Common myeloid progenitor, CD34-positive (primary cell): ENCODE results near the gene SPPL2A.

ENCODE experiments used
- CTCF ChIA-PET: fragments of 350-600 bp; sonication (Branson Sonifier 250); formaldehyde crosslinking; loops from one replicate; lab custom pipeline; 2021; ENCODE audit warnings: antibody characterized with exemption; lab: Charles Lee
- POLR2A ChIA-PET: fragments of 350-600 bp; sonication (Branson Sonifier 250); formaldehyde crosslinking; loops from one replicate; lab custom pipeline; 2021; ENCODE audit warnings: antibody characterized with exemption; lab: Charles Lee
- DNase-seq, 3 donors: peaks; one replicate each; pipeline versions ENCODE4 v3.0.0 to v3.0.0-alpha.2; 2013
- H3K27ac ChIP-seq, 2 experiments: 1 replicate in 1 of 2; 2 replicates in 1 of 2; pipeline ENCODE4 v1.7.0; 2013; ENCODE audit warnings: inconsistent platforms in 2 of 2, low read length in 2 of 2, mild to moderate bottlenecking in 2 of 2, low read depth in 1 of 2, moderate library complexity in 1 of 2; ENCODE audit not compliant: severe bottlenecking in 2 of 2, insufficient read depth in 1 of 2, poor library complexity in 1 of 2
- H3K27me3 ChIP-seq, 5 experiments: replicated peaks in 2 of 5; 1 replicate in 3 of 5; 2 replicates in 2 of 5; pipeline versions ENCODE4 v1.6.1 to v1.7.0; 2013; ENCODE audit warnings: low read length in 4 of 5, mild to moderate bottlenecking in 2 of 5, moderate library complexity in 2 of 5, inconsistent platforms in 1 of 5; ENCODE audit not compliant: insufficient read depth in 5 of 5, control insufficient read depth in 4 of 5
- H3K36me3 ChIP-seq, 4 experiments: 1 replicate in 2 of 4; 2 replicates in 2 of 4; pipeline versions ENCODE4 v1.6.1 to v1.7.0; 2013; ENCODE audit warnings: low read length in 3 of 4, control low read depth in 1 of 4, mild to moderate bottlenecking in 1 of 4; ENCODE audit not compliant: control insufficient read depth in 4 of 4, insufficient read depth in 4 of 4
- H3K4me1 ChIP-seq, 4 experiments: 1 replicate in 3 of 4; 2 replicates in 1 of 4; pipeline versions ENCODE4 v1.6.1 to v1.7.1; 2013; ENCODE audit warnings: low read length in 3 of 4, mild to moderate bottlenecking in 3 of 4, control low read depth in 1 of 4, inconsistent platforms in 1 of 4, moderate library complexity in 1 of 4; ENCODE audit not compliant: control insufficient read depth in 4 of 4, insufficient read depth in 4 of 4; ENCODE audit errors: control extremely low read depth in 1 of 4
- H3K4me3 ChIP-seq, 7 experiments: 1 replicate in 4 of 7; 2 replicates in 3 of 7; pipeline versions ENCODE4 v1.5.1 to v1.7.0; 2013; ENCODE audit warnings: mild to moderate bottlenecking in 7 of 7, low read length in 6 of 7, moderate library complexity in 6 of 7, inconsistent platforms in 2 of 7, low read depth in 2 of 7, control low read depth in 1 of 7; ENCODE audit not compliant: insufficient read depth in 4 of 7, control insufficient read depth in 1 of 7; ENCODE audit errors: extremely low read depth in 1 of 7
- H3K9me3 ChIP-seq, 5 experiments: 1 replicate in 4 of 5; 2 replicates in 1 of 5; pipeline versions ENCODE4 v1.6.1 to v1.7.1; 2013; ENCODE audit warnings: low read length in 4 of 5, mild to moderate bottlenecking in 2 of 5, inconsistent platforms in 1 of 5, low read depth in 1 of 5, moderate library complexity in 1 of 5; ENCODE audit not compliant: control insufficient read depth in 4 of 5, insufficient read depth in 2 of 5; ENCODE audit errors: control extremely low read depth in 1 of 5
- WGBS: methylation state at CpG from one replicate; pipeline ENCODE4 v1.1.5; 2013; ENCODE audit not compliant: insufficient coverage; 5-methylcytosine and 5-hydroxymethylcytosine counted together

Gene SPPL2A

DNA sequence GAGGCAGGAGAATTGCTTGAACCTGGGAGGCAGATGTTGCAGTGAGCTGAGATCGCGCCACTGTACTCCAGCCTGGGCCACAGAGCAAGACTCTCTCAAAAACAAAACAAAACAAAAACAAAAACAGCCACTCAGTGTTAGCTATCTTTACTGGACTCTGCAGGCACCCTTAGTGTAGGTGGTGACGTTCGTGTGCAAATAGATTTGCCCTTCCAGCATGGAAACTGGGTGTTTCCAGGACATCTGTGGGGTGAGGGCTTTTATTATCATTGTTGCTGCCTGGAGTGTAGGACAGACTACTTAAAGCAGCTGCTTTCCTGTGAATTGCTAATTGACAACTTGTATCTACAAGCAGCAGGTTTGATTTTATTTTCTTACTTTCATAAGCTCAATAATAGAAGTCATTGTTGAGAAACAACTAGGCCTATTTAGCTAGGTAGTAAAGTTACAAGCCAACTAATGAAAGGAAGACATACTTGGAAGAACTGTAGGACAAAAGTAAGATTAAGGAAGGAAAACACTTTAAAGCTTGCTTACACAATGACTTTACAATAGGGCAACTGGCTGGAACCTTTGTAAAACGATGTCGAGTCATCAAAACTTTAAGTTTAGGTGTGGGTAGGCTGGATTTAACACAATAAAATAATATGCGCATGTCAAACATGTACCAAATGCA lies 25.4 kb upstream of the SPPL2A start:
- H3K9me3 ChIP-seq, result no peaks in the 10 kb centered on the region
- no peaks in the 10 kb centered on the region for H3K27me3 ChIP-seq
- POLR2A ChIA-PET, result no interaction called here
- no peak overlapping the region for H3K27ac ChIP-seq
- no peaks in the 10 kb centered on the region for H3K36me3 ChIP-seq
- no peaks in the 10 kb centered on the region for H3K4me1 ChIP-seq
- H3K4me3 ChIP-seq, result no peak overlapping the region
- 97% methylated on average over 4 of the region's 7 CpGs for WGBS
- CTCF ChIA-PET, result interaction anchor here (0.9 to 1.1 kb wide), 2 partner anchors 9 to 12 kb away, joined by 3 read pairs; no protein-coding TSS in a partner anchor
- no peak for DNase-seq

- Histone ChIP-seq H3K4me1 (no peaks in the 10 kb centered on the region), H3K9me3 (no peaks in the 10 kb centered on the region), H3K4me3 (no peak overlapping the region), H3K27ac (no peak overlapping the region), H3K27me3 (no peaks in the 10 kb centered on the region), H3K36me3 (no peaks in the 10 kb centered on the region)
- POLR2A ChIA-PET, result no interaction called here
- WGBS, result 81% methylated on average over 3 of the region's 3 CpGs
- peak in 2 of 3 donors; percentile 6 to 13 for DNase-seq
- CTCF ChIA-PET, result no interaction called here
Measured at GRCh38 chr15:50786871-50787270, 21.4 kb upstream of the SPPL2A start.

DNA sequence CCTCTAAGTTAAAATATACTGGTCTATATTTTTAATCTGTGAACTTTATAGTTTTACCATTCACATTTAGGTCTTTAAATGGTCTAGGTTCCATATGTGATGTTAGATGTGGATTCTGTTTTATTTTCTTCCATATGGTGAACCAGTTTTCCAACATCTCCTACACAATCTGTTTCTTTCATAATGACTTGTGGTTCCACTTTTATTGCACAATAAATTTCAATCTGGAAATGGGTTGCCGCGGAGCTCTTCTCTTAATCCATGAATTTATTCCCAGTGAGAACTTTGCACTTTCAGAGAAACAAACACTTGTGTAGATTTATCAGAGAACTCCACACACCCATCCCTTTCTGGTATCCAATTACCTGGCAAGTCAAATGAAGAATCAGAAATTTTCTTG lies 20.9 kb upstream of the SPPL2A start:
- Histone ChIP-seq H3K4me3 (no peak overlapping the region), H3K4me1 (no peaks in the 10 kb centered on the region), H3K9me3 (no peaks in the 10 kb centered on the region), H3K27ac (no peak overlapping the region), H3K36me3 (no peaks in the 10 kb centered on the region), H3K27me3 (no peaks in the 10 kb centered on the region)
- ChIA-PET CTCF (no interaction called here), POLR2A (no interaction called here)
- DNase-seq, result no peak
- WGBS, result 100% methylated on average over 2 of the region's 2 CpGs

DNA sequence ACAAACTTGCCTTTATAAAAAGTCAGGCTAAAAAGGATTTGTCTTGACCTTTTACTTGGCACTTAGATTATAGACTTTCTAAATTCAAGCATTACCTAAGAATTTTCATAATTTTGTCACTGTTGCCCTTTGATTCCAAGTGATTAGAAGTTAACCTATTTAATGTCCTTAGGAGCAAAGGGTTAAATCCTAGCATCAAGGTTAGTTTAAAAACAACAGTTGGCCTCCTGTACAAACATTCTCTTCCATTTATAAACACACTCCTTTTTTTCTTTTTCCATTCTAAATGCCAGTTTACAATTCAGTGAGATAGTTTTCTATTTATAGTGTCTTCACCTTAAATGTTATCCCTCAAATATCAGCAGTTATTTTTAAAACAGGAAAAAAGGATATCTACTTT lies 18.4 kb upstream of the SPPL2A start:
- Histone ChIP-seq H3K36me3 (no peaks in the 10 kb centered on the region), H3K27ac (no peak overlapping the region), H3K4me3 (no peak overlapping the region), H3K27me3 (no peaks in the 10 kb centered on the region), H3K9me3 (no peaks in the 10 kb centered on the region), H3K4me1 (no peaks in the 10 kb centered on the region)
- POLR2A ChIA-PET, result no interaction called here
- CTCF ChIA-PET, result no interaction called here
- no peak for DNase-seq

- Histone ChIP-seq H3K27me3 (no peaks in the 10 kb centered on the region), H3K9me3 (no peaks in the 10 kb centered on the region), H3K4me1 (no peaks in the 10 kb centered on the region), H3K27ac (no peak overlapping the region), H3K36me3 (no peaks in the 10 kb centered on the region), H3K4me3 (no peak overlapping the region)
- POLR2A ChIA-PET, result no interaction called here
- DNase-seq, result no peak
- WGBS, result 100% methylated on average over 2 of the region's 2 CpGs
- CTCF ChIA-PET, result interaction anchor here (0.6 kb wide), 1 partner anchor 1440 kb away, joined by 3 read pairs; no protein-coding TSS in a partner anchor
Measured at GRCh38 chr15:50783411-50783810, 17.9 kb upstream of the SPPL2A start.

GRCh38 chr15:50778086-50778485 lies 12.6 kb upstream of the SPPL2A start:
- POLR2A ChIA-PET, result no interaction called here
- Histone ChIP-seq H3K4me1 (peaks cover 0 to 2% (median 0%) of the 10 kb centered on the region in 4 experiments), H3K27me3 (no peaks in the 10 kb centered on the region), H3K9me3 (no peaks in the 10 kb centered on the region), H3K36me3 (no peaks in the 10 kb centered on the region), H3K27ac (no peak overlapping the region), H3K4me3 (no peak overlapping the region)
- CTCF ChIA-PET, result no interaction called here
- 100% methylated on average over 2 of the region's 5 CpGs for WGBS
- no peak for DNase-seq

- Histone ChIP-seq H3K27ac (no peak overlapping the region), H3K36me3 (no peaks in the 10 kb centered on the region), H3K9me3 (no peaks in the 10 kb centered on the region), H3K4me3 (no peak overlapping the region), H3K27me3 (no peaks in the 10 kb centered on the region), H3K4me1 (peaks cover 0 to 2% (median 0%) of the 10 kb centered on the region in 4 experiments)
- ChIA-PET CTCF (no interaction called here), POLR2A (no interaction called here)
- 100% methylated on average over 1 of the region's 3 CpGs for WGBS
- DNase-seq, result peak in 1 of 3 donors; percentile 8
Measured at GRCh38 chr15:50777042-50777441, 11.5 kb upstream of the SPPL2A start.
